Measurements from ENCODE around the gene RIMKLB.

The RIMKLB gene

GRCh38 chr12:8697476-8698131, at the start of gene RIMKLB:
TSS of gene RIMKLB (plus strand) at chr12:8697991. CDS start at chr12:8713867, 15,876 bp downstream.
- peak; percentile 78 for DNase-seq

GRCh38 chr12:8648576-8649205, 49.1 kb upstream of the RIMKLB start:
- DNase-seq, result peak; percentile 68 to 78

- no peak for DNase-seq
These were observed 42.4 kb upstream of the RIMKLB start for GRCh38 chr12:8655421-8655820.

- no peak for DNase-seq
These were observed 39.4 kb upstream of the RIMKLB start for GRCh38 chr12:8658346-8658745.

GRCh38 chr12:8661016-8661415, 36.8 kb upstream of the RIMKLB start:
- no peak for DNase-seq

- no peak for DNase-seq
These were observed 36.0 kb upstream of the RIMKLB start for GRCh38 chr12:8661751-8662150.

- no peak for DNase-seq
These were observed 35.2 kb upstream of the RIMKLB start, which contains the start of gene MFAP5 for GRCh38 chr12:8662593-8662992. TSS of gene MFAP5 (minus strand) at chr12:8662826. CDS start at chr12:8662104, 722 bp downstream.

GRCh38 chr12:8664228-8664913, 33.4 kb upstream of the RIMKLB start:
- no peak for DNase-seq

- DNase-seq, result no peak
These were observed 32.0 kb upstream of the RIMKLB start for GRCh38 chr12:8665759-8666158.

GRCh38 chr12:8667270-8667669, 30.5 kb upstream of the RIMKLB start:
- DNase-seq, result no peak

GRCh38 chr12:8668441-8668840, 29.4 kb upstream of the RIMKLB start:
- no peak for DNase-seq

GRCh38 chr12:8672381-8672780, 25.4 kb upstream of the RIMKLB start:
- DNase-seq, result no peak

- DNase-seq, result no peak
These were observed 22.2 kb upstream of the RIMKLB start for GRCh38 chr12:8675591-8676036.

- DNase-seq, result no peak
These were observed 21.1 kb upstream of the RIMKLB start for GRCh38 chr12:8676651-8677050.

- DNase-seq, result no peak
These were observed 20.4 kb upstream of the RIMKLB start for GRCh38 chr12:8677362-8677761.

- DNase-seq, result no peak
These were observed 19.1 kb upstream of the RIMKLB start for GRCh38 chr12:8678661-8679111.

GRCh38 chr12:8680533-8680932, 17.3 kb upstream of the RIMKLB start:
- no peak for DNase-seq

GRCh38 chr12:8681129-8681884, 16.5 kb upstream of the RIMKLB start:
- no peak for DNase-seq

GRCh38 chr12:8685051-8685450, 12.7 kb upstream of the RIMKLB start:
- DNase-seq, result no peak

- no peak for DNase-seq
These were observed 9.8 kb upstream of the RIMKLB start for GRCh38 chr12:8687846-8688601.

GRCh38 chr12:8689681-8690080, 8.1 kb upstream of the RIMKLB start:
- no peak for DNase-seq

GRCh38 chr12:8692573-8692972, 5.2 kb upstream of the RIMKLB start:
- DNase-seq, result no peak
